MM.1S (cell line): ENCODE measurements around the gene C15orf40.

Experiments used
- CTCF ChIP-seq: fragments of 300-600 bp; sonication (generic); IDR thresholded peaks from 2 replicates; pipeline ENCODE4 v1.5.1; 2016; ENCODE audit warnings: antibody characterized with exemption, low read length, mixed read lengths
- EZH2 ChIP-seq: fragments of 300-600 bp; sonication (generic); optimal IDR thresholded peaks from 2 replicates; pipeline ENCODE3; 2017; ENCODE audit warnings: low read depth, mild to moderate bottlenecking, antibody characterized with exemption, low read length, mixed read lengths
- EZH2phosphoT487 ChIP-seq: fragments of 300-600 bp; sonication (generic); IDR thresholded peaks from 2 replicates; pipeline ENCODE4 v1.6.1; 2018; ENCODE audit warnings: antibody characterized with exemption, low read length

- no peak for TF ChIP-seq CTCF
- no peak for TF ChIP-seq EZH2phosphoT487
- TF ChIP-seq EZH2, result no peak
Measured at GRCh38 chr15:82943176-82943575, 68.3 kb downstream of the C15orf40 start.
